ENCODE results near the gene FDXR. TPM values are rescaled to one million over a fixed set of nuclear protein-coding genes. Genes with fewer than 3 reads are reported as not detected.
A peak's percentile ranks its signal among the peaks of the same experiment; 100 is the strongest.

FDXR gene
- total RNA-seq, 1 donor from 2014 or later = 7.4 TPM

DNA sequence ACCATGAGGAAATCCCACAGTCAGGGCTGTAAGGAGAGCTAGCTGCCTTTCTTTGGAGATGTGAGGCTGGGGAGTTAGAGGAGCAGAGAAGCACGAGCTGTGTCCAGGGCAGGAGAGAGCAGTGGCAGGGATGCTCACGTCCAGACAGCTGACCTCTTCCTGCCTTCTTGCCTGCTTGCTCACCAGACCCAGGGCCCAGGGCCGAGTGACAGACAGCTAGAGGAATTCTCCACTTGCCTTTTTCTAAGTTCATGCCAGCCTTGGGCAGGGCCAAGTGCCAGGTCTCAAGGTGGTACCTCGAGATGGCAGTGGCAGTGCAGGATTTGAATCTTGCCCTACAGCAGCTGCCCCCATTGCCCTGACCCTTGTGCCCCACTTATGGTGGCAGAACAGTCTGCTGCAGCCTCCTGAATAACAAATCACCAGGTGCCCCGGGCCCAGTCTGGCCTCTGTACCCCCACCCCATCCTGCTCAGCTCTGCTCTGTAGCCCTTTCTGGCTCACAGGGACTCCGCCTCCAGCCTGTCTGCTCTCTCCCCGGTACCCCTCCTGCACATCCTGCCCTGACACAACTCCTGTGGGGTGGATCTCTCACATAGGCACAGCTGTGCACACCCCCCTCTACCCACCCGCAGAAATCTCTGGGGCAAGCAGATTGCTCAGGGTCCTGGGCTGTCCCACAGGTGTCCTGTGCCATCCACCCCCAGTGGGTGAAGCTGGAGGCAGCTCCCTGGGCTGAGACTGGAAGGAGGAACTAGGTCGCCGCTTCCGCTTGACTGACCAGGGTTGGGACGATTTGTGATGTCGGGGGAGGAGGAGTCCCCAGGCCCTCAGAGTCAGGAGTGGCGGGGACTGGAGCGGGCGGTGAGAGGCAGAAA, 39.1 kb downstream of the FDXR start:
- no peaks in the 10 kb centered on the region for H3K9me3 ChIP-seq (ENCODE audit: low read depth)
- no peak overlapping the region for H3K9ac ChIP-seq

GRCh38 chr17:74832421-74832820, 40.4 kb downstream of the FDXR start:
- Histone ChIP-seq H3K4me3 (no peak overlapping the region), H3K79me2 (ENCODE audit: low read depth) (no peaks in the 10 kb centered on the region), H3K4me2 (no peak overlapping the region), H3K36me3 (no peaks in the 10 kb centered on the region), H3K27me3 (no peaks in the 10 kb centered on the region), H3K9me3 (ENCODE audit: low read depth) (no peaks in the 10 kb centered on the region), H4K20me1 (ENCODE audit: low read depth) (peaks cover 6% of the 10 kb centered on the region), H3K9ac (no peak overlapping the region), H2AFZ (replicated peaks) (no peak overlapping the region), H3F3A (ENCODE audit: low read depth) (no peaks in the 10 kb centered on the region), H3K27ac (no peak overlapping the region), H3K4me1 (peaks cover 9% of the 10 kb centered on the region)
- Mint-ChIP-seq H3K27me3 (ENCODE audit: insufficient read depth, low read depth) (peaks cover 8% of the 10 kb centered on the region), H3K36me3 (peaks cover 7% of the 10 kb centered on the region), H3K4me1 (peaks cover 22% of the 10 kb centered on the region), H3K4me3 (no peak overlapping the region), H3K27ac (no peak overlapping the region), H3K9me3 (no peaks in the 10 kb centered on the region)
- TF ChIP-seq EZH2 (IDR thresholded peaks at IDR 0.05) = no peak
- TF ChIP-seq, protein P1, sequence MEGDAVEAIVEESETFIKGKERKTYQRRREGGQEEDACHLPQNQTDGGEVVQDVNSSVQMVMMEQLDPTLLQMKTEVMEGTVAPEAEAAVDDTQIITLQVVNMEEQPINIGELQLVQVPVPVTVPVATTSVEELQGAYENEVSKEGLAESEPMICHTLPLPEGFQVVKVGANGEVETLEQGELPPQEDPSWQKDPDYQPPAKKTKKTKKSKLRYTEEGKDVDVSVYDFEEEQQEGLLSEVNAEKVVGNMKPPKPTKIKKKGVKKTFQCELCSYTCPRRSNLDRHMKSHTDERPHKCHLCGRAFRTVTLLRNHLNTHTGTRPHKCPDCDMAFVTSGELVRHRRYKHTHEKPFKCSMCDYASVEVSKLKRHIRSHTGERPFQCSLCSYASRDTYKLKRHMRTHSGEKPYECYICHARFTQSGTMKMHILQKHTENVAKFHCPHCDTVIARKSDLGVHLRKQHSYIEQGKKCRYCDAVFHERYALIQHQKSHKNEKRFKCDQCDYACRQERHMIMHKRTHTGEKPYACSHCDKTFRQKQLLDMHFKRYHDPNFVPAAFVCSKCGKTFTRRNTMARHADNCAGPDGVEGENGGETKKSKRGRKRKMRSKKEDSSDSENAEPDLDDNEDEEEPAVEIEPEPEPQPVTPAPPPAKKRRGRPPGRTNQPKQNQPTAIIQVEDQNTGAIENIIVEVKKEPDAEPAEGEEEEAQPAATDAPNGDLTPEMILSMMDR (IDR thresholded peaks at IDR 0.05) = no peak
- TF ChIP-seq EZH2phosphoT487 (IDR thresholded peaks at IDR 0.05) = no peak
- no peak for DNase-seq (ENCODE audit: low spot score)

More for the DNA sequence above, 39.1 kb downstream of the FDXR start:
- peaks cover 22% of the 10 kb centered on the region for H3K4me1 Mint-ChIP-seq
- H3K36me3 ChIP-seq = no peaks in the 10 kb centered on the region
- TF ChIP-seq EZH2 (IDR thresholded peaks at IDR 0.05) (no peak), EZH2phosphoT487 (IDR thresholded peaks at IDR 0.05) (no peak)
- TF ChIP-seq, protein P1 (IDR thresholded peaks at IDR 0.05) = no peak
- H3K4me2 ChIP-seq = peak overlapping the region; percentile 65
- H3K36me3 Mint-ChIP-seq = peaks cover 7% of the 10 kb centered on the region
- H4K20me1 ChIP-seq (ENCODE audit: low read depth) = peaks cover 6% of the 10 kb centered on the region
- H2AFZ ChIP-seq (replicated peaks) = no peak overlapping the region
- no peak overlapping the region for H3K27ac Mint-ChIP-seq
- no peak overlapping the region for H3K27ac ChIP-seq
- H3K9me3 Mint-ChIP-seq = no peaks in the 10 kb centered on the region
- H3K4me1 ChIP-seq = peaks cover 9% of the 10 kb centered on the region
- H3K79me2 ChIP-seq (ENCODE audit: low read depth) = no peaks in the 10 kb centered on the region
- DNase-seq (ENCODE audit: low spot score) = peak; percentile 71
- H3F3A ChIP-seq (ENCODE audit: low read depth) = no peaks in the 10 kb centered on the region
- H3K27me3 ChIP-seq = no peaks in the 10 kb centered on the region
- peaks cover 11% of the 10 kb centered on the region for H3K27me3 Mint-ChIP-seq (ENCODE audit: insufficient read depth, low read depth)
- no peak overlapping the region for H3K4me3 Mint-ChIP-seq
- peak overlapping the region; percentile 13 for H3K4me3 ChIP-seq

GRCh38 chr17:74831444-74832146, 41.2 kb downstream of the FDXR start:
- no peak for DNase-seq (ENCODE audit: low spot score)
- Histone ChIP-seq H3K9me3 (ENCODE audit: low read depth) (no peaks in the 10 kb centered on the region), H3F3A (ENCODE audit: low read depth) (no peaks in the 10 kb centered on the region), H3K4me3 (no peak overlapping the region), H3K9ac (no peak overlapping the region), H3K27ac (no peak overlapping the region), H2AFZ (replicated peaks) (no peak overlapping the region), H3K4me2 (no peak overlapping the region), H4K20me1 (ENCODE audit: low read depth) (peaks cover 6% of the 10 kb centered on the region), H3K27me3 (no peaks in the 10 kb centered on the region), H3K79me2 (ENCODE audit: low read depth) (no peaks in the 10 kb centered on the region), H3K36me3 (no peaks in the 10 kb centered on the region), H3K4me1 (peaks cover 9% of the 10 kb centered on the region)
- Mint-ChIP-seq H3K27ac (no peak overlapping the region), H3K4me1 (peaks cover 22% of the 10 kb centered on the region), H3K9me3 (no peaks in the 10 kb centered on the region), H3K36me3 (peaks cover 5% of the 10 kb centered on the region), H3K27me3 (ENCODE audit: insufficient read depth, low read depth) (peaks cover 8% of the 10 kb centered on the region), H3K4me3 (no peak overlapping the region)
- TF ChIP-seq EZH2phosphoT487 (IDR thresholded peaks at IDR 0.05) (no peak), EZH2 (IDR thresholded peaks at IDR 0.05) (no peak)
- TF ChIP-seq, protein P1 (IDR thresholded peaks at IDR 0.05) = no peak

Data from neural progenitor cell (in vitro differentiated cells).